ENCODE data around the gene HPN. TPM values are rescaled to one million over a fixed set of nuclear protein-coding genes. Genes with fewer than 3 reads are reported as not detected.
A peak's percentile ranks its signal among the peaks of the same experiment; 100 is the strongest.
"Not testable (repeated sequence)": the region's sequence is repeated elsewhere in the genome, so short reads cannot be mapped to it uniquely, and the experiment has no call there.

The HPN gene
- total RNA-seq, result not detected

DNA sequence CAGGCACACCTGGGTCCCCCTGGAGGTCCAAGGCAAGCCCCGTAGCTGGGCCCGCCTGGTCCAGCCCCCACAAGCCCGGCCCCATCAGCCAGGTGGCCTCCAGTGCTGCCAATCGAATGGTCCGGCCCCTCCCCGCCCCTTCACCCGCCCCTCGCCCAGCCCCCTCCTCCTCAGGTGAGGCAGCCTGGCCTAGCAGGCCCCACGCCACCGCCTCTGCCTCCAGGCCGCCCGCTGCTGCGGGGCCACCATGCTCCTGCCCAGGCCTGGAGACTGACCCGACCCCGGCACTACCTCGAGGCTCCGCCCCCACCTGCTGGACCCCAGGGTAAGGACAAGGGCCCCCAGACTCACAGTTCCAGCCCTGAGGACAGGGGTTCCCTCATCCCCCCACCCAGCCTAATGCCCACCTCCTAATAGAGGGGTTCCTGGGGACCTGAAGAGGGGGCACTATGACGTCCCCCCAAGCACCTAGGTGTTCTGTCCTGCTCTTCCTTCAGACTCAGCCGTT lies at the start of gene HPN:
HPN (plus strand) TSS at position 174 of the 508 bp plus-strand sequence. CDS start 786 bp downstream, outside the sequence.
- no peak for DNase-seq

- DNase-seq, result not testable (repeated sequence)
Measured at GRCh38 chr19:34992582-34992981, 48.9 kb upstream of the HPN start.

DNA sequence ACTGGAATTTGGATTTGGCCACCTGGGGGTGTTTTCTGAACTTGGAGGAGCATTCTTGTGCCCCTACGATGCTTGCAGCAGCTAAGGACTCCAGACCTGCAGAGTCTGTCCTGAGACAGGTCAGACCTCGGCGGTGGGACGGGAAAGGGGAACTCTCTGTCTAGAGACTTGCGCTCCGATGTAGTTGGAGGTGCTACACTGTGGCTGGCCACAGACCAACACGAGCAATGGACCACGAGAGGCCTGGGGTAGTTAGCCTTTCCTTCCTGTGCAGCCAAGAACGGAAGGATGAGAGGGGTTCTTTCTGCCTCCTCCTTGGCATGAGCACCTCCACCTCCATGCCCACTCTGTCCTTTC lies 47.3 kb upstream of the HPN start:
- no peak for DNase-seq

DNA sequence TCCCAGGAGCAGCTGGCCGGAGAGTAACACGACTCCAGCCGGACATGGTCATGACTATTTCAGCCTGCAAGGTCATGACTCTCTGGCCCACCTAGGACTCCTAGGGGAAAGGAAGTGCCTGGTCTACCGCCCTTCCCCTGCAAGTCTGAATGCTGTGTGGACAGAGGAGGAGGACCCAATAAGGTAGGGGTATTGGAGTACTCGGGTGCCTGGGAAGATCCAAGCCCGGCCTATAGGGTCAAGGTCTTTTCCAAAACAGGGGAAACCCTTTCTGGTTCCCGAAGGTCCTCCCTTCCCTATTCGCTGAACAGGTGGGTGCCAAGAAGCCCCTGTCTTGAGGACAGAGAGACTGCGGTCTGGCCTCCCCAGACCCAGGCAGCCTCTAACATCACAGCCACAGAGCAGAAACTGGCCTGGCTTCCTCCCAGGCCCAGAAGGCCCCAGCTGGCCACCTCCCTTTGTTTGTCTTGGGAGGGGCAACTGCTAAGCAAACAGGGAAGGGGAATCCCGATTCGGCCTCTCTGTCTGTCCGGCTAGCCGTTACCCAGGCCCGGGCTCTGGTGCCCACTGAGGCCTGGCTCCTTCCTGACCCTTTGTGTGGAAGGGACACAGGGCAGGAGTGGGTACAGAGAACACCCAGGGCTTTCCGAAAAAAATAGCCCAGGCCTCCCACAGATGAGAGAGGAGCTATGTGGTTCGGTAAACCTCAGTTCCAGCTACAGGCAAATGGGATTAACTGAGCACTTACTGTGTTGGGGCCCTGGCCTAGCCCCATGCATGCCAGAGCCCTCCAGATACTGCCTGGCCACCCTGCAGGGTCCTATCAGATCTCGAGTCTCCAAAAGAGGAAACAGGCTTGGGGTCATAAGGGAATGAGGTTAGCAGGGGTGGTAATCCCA lies 46.6 kb upstream of the HPN start:
- DNase-seq, result no peak

GRCh38 chr19:34995551-34995950 lies 46.0 kb upstream of the HPN start:
- no peak for DNase-seq

GRCh38 chr19:34997071-34997617 lies 44.4 kb upstream of the HPN start:
- no peak for DNase-seq

DNA sequence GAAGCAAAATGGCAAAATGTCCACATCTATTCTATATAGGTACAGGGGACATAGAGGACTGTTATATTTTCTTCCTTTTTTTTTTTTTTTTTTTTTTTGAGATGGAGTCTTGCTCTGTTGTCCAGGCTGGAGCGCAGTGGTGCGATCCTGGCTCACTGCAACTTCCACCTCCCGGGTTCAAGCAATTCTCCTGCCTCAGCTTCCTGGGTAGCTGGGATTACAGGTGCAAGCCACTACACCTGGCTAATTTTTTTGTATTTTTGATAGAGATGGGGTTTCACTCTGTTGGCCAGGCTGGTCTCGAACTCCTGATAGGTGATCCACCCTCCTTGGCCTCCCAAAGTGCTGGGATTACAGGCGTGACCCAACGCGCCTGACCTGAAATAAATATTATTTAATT lies 43.3 kb upstream of the HPN start:
- not testable (repeated sequence) for DNase-seq

DNA sequence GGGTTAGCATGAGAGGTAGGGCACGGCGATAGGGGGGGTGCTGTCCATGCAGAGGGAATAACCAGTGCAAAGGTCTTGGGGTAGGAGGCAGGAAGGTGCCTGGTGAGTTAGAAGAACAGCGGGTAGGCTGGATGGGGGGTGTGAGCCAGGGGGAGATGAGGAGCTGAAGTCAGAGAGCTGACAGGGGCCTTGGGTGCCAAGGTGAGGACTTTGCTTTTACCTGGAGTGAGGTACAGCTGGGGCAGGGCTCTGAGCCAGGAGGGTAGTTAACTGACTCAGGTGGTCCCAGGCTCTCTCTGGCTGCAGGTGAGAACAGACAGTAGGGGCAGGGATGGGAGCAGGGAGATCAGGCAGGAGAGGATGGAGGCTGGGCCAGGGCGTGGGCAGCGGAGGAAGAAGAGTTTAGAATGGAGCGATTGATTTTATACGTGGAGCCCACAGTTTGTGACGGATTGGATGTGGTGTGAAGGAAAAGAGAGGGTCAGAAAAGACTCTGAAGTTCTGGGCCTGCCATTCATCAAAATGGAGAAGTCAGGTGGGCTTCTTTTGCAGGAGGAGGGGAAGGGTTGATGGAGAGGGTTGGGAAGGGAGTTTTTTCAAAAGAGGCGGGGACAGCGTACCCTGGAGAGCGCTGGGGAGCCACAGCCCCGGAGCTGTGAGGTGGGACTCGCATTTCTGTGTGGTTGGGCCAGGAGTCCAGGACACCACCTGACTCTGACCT lies 42.6 kb upstream of the HPN start:
- no peak for DNase-seq

GRCh38 chr19:34999498-35000337 lies 41.8 kb upstream of the HPN start, which contains the start of gene GRAMD1A:
GRAMD1A (plus strand) TSS chr19:35000323; CDS start chr19:35000479, 156 bp downstream.
- DNase-seq, result peak; percentile 57

GRCh38 chr19:35000338-35000646 lies 41.2 kb upstream of the HPN start:
- DNase-seq, result no peak

GRCh38 chr19:35000647-35001501 lies 40.6 kb upstream of the HPN start:
- DNase-seq, result peak; percentile 69

GRCh38 chr19:35002037-35002535 lies 39.4 kb upstream of the HPN start:
- DNase-seq, result no peak

DNA sequence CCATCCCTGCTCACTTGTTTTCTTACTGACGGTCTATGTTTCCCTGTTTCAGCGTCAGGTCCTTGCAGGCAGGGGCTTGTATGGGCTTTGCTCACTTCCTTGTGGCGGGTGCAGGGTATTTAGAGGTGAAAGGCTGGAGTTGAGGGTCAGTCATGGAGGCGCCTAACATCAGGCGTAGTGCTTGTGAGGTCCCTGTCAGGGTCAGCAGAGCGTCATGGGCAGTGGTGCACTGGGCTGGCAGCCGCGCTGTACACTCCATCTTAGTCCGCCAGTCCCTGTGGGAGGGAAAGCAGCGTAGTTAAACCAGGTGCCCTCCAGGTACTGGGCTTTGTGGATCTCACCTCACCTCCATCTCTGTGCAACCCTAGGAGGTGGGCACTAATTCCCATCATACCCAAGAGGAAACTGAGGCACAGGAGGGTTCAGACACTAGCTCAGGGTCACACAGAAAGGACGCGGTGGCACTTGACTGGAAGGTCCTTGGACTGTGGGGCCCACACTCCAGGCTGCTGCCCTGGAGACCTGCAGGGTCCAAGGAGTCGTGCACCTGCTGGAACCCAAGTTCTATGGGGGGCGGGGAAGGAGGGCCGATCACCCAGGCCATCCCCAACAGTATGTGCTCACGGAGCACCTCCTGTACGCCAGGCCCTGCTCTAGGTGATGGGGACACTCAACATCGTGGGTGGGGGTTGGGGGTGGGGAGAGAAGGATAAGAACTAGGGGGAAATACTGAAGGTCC lies 36.8 kb upstream of the HPN start:
- DNase-seq, result no peak

DNA sequence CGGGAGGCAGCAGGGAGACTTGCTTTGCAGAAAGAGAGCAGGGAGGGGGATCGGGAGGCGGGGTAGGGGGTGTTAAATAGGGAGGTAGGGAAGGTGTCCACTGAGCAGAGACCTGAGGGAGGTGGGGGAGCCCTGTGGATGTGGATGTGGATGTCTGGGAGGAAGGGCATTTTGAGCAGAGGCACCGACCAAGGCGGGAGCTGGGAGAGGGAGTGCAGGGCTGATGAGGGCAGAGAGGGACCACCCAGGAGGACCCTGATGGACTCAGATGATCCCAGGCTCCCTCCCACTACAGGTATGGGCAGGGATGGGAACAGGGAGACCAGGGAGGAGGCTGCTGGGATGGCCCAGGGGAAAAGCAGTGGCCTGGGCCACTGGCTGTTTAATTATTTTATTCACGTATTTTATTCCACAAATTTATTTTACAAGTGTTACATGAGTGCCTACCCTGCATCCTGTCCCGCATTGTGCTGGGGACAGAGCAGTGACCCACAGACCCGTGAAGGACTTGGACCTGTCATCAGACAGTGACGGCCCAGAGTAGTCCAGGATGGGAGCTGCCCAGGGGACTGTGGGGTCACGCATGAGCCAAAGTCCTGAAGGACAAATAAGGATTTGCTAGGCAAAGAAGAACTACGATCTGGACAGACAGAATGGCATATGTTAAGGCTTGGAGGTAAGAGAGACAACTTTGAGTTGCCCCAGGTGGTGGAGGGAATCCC lies 36.1 kb upstream of the HPN start:
- DNase-seq, result no peak

GRCh38 chr19:35006007-35006341 lies 35.5 kb upstream of the HPN start:
- DNase-seq, result not testable (repeated sequence)

- no peak for DNase-seq
Measured at GRCh38 chr19:35006342-35006998, 35.1 kb upstream of the HPN start.

DNA sequence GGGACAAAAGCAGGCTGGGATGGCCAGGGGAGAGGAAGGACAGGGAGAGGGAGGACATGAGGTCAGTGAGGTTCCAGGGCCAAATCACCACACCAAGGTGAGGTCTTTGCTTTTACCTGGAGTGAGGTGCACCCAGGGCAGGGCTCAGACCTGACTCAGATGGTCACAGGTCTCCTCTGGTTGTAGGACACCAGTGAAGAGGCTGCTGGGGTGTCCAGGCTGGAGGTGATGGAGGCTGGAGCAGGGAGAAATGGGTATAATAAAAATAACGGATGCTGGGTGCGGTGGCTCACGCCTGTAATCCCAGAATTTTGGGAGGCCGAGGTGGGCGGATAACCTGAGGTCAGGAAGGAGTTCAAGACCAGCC lies 34.5 kb upstream of the HPN start:
- no peak for DNase-seq

DNA sequence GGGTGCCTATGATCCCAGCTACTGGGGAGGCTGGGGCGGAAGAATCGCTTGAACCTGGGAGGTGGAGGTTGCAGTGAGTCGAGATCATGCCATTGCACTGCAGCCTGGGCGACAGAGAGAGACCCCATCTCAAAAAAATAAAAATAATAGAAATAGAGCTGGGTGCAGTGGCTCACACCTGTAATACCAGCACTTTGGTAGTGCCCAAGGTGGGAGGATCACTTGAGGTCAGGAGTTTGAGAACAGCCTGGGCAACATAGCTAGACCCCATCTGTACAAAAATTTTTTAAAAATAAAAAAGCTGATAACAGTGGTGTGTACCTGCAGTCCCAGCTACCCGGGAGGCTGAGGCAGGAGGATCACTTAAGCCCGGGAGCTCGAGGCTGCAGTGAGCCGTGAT lies 34.1 kb upstream of the HPN start:
- not testable (repeated sequence) for DNase-seq

- DNase-seq, result no peak
Measured at GRCh38 chr19:35008891-35009341, 32.6 kb upstream of the HPN start.
